Measurements from ENCODE around the gene GALP.

DNA sequence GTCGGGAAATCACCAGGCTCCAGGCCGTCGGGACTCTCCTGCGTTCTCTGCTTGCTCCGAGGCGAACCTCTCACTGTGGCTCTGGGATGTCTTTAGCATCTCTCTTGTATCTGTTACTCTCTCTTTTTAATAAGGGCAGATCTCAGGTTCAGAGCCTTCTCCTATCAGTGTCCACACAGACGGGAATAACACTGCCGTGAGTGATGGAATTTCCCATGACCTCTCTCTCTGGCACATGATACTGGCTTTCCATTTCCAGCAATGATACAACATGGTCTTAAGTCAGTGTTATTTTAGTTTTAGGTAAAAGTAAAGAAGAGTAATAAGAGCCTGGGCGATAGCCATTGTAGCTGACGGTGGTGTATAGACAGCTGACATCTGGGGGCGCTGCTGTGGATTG lies 25.4 kb upstream of the GALP start:
- TF ChIP-seq, protein P1, sequence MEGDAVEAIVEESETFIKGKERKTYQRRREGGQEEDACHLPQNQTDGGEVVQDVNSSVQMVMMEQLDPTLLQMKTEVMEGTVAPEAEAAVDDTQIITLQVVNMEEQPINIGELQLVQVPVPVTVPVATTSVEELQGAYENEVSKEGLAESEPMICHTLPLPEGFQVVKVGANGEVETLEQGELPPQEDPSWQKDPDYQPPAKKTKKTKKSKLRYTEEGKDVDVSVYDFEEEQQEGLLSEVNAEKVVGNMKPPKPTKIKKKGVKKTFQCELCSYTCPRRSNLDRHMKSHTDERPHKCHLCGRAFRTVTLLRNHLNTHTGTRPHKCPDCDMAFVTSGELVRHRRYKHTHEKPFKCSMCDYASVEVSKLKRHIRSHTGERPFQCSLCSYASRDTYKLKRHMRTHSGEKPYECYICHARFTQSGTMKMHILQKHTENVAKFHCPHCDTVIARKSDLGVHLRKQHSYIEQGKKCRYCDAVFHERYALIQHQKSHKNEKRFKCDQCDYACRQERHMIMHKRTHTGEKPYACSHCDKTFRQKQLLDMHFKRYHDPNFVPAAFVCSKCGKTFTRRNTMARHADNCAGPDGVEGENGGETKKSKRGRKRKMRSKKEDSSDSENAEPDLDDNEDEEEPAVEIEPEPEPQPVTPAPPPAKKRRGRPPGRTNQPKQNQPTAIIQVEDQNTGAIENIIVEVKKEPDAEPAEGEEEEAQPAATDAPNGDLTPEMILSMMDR (IDR thresholded peaks at IDR 0.05; ENCODE audit: poor library complexity) = no peak
- TF ChIP-seq EZH2 (IDR thresholded peaks at IDR 0.05; ENCODE audit: borderline replicate concordance) = no peak
- no peak for TF ChIP-seq EZH2phosphoT487 (IDR thresholded peaks at IDR 0.05; ENCODE audit: low read depth, severe bottlenecking, unreplicated experiment)
